Brain microvascular endothelial cell (primary cell): ENCODE data around the gene CMBL.
"Not testable (repeated sequence)": the region's sequence is repeated elsewhere in the genome, so short reads cannot be mapped to it uniquely, and the experiment has no call there.

Source experiments
- DNase-seq: peaks from one replicate; pipeline ENCODE4 v3.0.0-alpha.2; 2020
- H3K27ac ChIP-seq: fragments of 250-450 bp; sonication (Bioruptor Pico); 2 replicates; pipeline ENCODE4 v1.5.1; 2020; ENCODE audit warnings: mild to moderate bottlenecking, moderate library complexity
- H3K27me3 ChIP-seq: fragments of 250-450 bp; sonication (Bioruptor Pico); replicated peaks from 2 replicates; pipeline ENCODE4 v1.5.1; 2020; ENCODE audit warnings: mild to moderate bottlenecking
- H3K36me3 ChIP-seq: fragments of 250-450 bp; sonication (Bioruptor Pico); replicated peaks from 2 replicates; pipeline ENCODE4 v1.5.1; 2020; ENCODE audit warnings: mild to moderate bottlenecking
- H3K4me3 ChIP-seq: 2 replicates; pipeline ENCODE4 v1.5.1; 2011; ENCODE audit warnings: low read depth, mild to moderate bottlenecking, control low read depth, low read length, moderate library complexity
- in situ Hi-C: cut with HindIII; loops from 2 replicates; pipeline ENCODE4 v1.10.0; 2017; ENCODE audit warnings: low sequenced_read_pairs, low pct_ligation_motif_present
- TF ChIP-seq, protein P1 (sequence below): IDR thresholded peaks from 2 replicates; pipeline ENCODE4 v1.5.1; 2011; ENCODE audit warnings: low read depth, mild to moderate bottlenecking, moderate library complexity, low read length, control low read depth, inconsistent platforms; ENCODE audit errors: missing control alignments

Gene CMBL

GRCh38 chr5:10315824-10316509 lies 8.3 kb upstream of the CMBL start:
- Histone ChIP-seq H3K27ac (no peak overlapping the region), H3K27me3 (no peaks in the 10 kb centered on the region), H3K4me3 (no peak overlapping the region), H3K36me3 (no peaks in the 10 kb centered on the region)
- TF ChIP-seq, protein P1, sequence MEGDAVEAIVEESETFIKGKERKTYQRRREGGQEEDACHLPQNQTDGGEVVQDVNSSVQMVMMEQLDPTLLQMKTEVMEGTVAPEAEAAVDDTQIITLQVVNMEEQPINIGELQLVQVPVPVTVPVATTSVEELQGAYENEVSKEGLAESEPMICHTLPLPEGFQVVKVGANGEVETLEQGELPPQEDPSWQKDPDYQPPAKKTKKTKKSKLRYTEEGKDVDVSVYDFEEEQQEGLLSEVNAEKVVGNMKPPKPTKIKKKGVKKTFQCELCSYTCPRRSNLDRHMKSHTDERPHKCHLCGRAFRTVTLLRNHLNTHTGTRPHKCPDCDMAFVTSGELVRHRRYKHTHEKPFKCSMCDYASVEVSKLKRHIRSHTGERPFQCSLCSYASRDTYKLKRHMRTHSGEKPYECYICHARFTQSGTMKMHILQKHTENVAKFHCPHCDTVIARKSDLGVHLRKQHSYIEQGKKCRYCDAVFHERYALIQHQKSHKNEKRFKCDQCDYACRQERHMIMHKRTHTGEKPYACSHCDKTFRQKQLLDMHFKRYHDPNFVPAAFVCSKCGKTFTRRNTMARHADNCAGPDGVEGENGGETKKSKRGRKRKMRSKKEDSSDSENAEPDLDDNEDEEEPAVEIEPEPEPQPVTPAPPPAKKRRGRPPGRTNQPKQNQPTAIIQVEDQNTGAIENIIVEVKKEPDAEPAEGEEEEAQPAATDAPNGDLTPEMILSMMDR, result no peak
- DNase-seq, result no peak
- in situ Hi-C loops, result no loop called here

DNA sequence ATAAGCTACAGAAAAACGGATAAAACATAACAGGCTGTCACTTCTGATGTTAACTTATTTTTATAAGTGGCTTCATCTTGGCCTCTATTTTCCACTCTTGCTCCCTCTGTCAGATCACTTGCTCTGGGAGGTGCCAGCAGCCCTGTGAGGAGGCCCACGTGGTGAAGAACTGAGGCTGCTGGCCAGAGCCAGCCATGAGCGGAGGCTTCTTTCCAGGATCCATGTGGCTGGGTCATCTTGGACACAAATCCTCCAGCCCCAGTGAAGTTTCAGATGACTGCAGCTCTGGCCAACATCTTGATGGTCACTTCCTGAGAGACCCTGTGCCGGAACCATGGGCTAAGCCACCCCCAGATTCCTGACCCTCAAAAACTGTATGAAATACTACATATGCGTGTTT lies 7.5 kb upstream of the CMBL start:
- no peak overlapping the region for H3K4me3 ChIP-seq
- H3K27ac ChIP-seq, result no peak overlapping the region
- in situ Hi-C loops, result no loop called here
- DNase-seq, result no peak
- no peaks in the 10 kb centered on the region for H3K27me3 ChIP-seq
- TF ChIP-seq, protein P1, result no peak
- no peaks in the 10 kb centered on the region for H3K36me3 ChIP-seq

DNA sequence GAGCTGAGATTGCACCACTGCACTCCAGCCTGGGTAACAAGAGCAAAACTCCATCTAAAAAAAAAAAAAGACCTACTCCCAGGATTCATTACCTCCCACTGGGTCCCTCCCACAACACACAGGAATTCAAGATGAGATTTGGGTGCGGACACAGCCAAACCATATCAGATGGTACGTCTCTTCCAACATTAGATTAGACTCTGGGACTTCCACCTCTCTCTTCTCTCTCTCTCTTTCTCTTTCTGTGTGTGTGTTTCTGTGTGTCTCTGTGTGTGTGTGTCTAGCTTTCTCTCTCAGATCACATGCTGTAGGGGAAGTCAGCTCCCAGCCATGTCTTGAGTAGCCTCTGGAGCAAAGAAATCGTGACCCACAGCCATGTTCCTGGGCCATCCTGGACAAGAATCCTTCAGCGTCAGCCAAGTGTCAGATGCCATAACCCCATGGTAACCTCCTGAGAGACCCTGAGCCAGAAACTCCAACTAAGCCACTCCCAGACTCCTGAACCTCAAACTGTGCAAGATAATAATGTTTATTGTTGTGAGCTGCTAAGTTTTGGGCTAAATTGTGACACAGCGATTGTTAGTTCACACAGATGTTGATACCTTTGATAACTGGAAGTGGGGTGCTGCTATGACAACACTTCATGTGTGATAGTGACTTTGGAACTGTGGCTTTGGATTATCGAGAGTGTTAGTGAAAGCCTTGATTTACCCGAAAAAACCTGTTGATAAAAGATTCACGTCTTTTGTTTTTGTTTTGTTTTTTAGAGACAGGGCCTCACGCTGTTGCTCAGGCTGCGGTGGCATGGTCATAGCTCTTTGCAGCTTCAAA lies 4.1 kb upstream of the CMBL start:
- H3K27ac ChIP-seq, result no peak overlapping the region
- DNase-seq, result no peak
- in situ Hi-C loops, result no loop called here
- no peaks in the 10 kb centered on the region for H3K27me3 ChIP-seq
- TF ChIP-seq, protein P1, result no peak
- no peak overlapping the region for H3K4me3 ChIP-seq
- H3K36me3 ChIP-seq, result no peaks in the 10 kb centered on the region

DNA sequence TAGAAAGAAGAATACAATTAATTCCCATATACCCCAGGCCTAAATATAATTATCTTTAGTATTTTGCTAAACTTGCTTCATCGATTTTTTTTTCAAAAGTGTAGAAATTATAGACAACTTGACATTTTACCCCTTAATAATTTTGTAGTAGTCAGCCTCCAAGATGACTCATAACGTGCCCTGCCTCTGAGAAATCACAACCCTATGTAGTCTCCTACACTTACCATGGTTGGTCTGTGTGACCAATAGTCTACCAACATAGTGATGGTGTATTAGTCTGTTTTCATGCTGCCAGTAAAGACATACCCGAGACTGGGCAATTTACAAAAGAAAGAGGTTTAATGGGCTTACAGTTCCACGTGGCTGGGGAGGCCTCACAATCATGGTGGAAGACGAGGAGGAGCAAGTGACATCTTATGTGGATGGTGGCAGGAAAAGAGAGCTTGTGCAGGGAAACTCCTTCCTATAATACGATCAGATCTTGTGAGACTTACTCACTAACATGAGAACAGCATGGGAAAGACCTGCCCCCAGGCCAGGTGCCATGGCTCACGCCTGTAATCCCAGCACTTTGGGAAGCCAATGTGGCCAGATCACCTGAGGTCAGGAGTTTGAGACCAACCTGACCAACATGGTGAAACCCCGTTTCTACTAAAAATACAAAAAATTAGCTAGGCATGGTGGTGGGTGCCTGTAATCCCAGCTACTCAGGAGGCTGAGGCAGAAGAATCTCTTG lies 3.3 kb upstream of the CMBL start:
- H3K27ac ChIP-seq, in situ Hi-C loops, H3K36me3 ChIP-seq, H3K27me3 ChIP-seq, H3K4me3 ChIP-seq: not testable (repeated sequence)
- peak; percentile 24 for DNase-seq

DNA sequence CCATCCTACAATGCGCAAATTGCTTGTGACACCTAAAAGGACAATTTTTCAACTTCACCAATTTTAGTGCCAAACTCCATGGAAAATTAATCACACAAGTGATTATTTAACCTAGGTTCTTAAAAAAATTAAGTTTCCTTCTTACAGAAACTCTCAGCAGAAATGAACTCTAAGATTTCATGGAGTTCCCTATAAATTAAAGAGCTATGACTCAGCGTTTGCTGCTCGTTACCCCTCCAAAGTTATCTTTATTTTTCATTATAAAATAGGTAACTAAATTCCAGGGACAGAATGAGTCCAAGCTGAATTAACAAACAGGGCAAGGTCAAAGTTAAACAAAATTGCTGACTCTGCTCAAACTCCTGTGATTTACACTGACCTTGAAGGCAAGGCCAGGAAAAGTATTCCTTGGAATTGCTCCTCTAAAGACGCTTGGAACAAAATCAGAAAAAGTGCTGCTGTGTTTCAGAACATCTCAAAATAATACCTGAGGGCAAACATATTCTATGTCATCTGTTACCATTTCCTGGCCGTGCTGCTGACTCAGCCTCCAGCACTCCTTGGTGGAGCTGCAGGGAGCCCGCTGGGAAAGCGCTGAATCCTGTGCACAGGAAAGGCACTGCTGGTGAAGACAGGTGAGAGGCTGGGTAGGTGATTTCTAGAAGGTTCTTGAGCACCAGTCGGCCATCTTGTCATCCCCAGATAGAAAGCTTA lies 2.5 kb upstream of the CMBL start:
- DNase-seq, result peak; percentile 24
- H3K4me3 ChIP-seq, result no peak overlapping the region
- H3K27me3 ChIP-seq, result no peaks in the 10 kb centered on the region
- H3K36me3 ChIP-seq, result no peaks in the 10 kb centered on the region
- TF ChIP-seq, protein P1, result no peak
- peak overlapping the region; percentile 3 for H3K27ac ChIP-seq
- in situ Hi-C loops, result no loop called here
